Right lobe of liver (tissue), 6 donors: ENCODE data around the gene PTPA. TPM values are rescaled to one million over a fixed set of nuclear protein-coding genes. Genes with fewer than 3 reads are reported as not detected.

Experiments used
- ATAC-seq, 4 donors: fragments of 200-7000 bp; cut with Tn5 transposase; one replicate each; pipeline ENCODE4 v1.9.1; 2020; ENCODE audit warnings: mild to moderate bottlenecking in 4 of 4, moderate library complexity in 4 of 4
- DNase-seq, 3 donors: peaks; one replicate each; pipeline ENCODE4 v3.0.0-alpha.2; 2020
- H3K27ac ChIP-seq, 3 donors: fragments of 200-600 bp; one replicate each; pipeline ENCODE4 v1.8.0; 2022
- H3K27me3 ChIP-seq, 2 donors: fragments of 200-600 bp; one replicate each; pipeline ENCODE4 v1.8.0; 2022
- H3K36me3 ChIP-seq, 4 donors: fragments of 200-600 bp; sonication (generic) in 1 of 4; one replicate each; pipeline versions ENCODE4 v1.5.1 to v1.8.0; 2017 to 2022; ENCODE audit warnings: control low read depth in 1 of 4
- H3K4me1 ChIP-seq, 4 donors: fragments of 200-600 bp; sonication (generic) in 1 of 4; one replicate each; pipeline versions ENCODE4 v1.5.1 to v1.8.0; 2017 to 2022; ENCODE audit warnings: control low read depth in 1 of 4
- H3K4me3 ChIP-seq, 3 donors: fragments of 200-600 bp; one replicate each; pipeline ENCODE4 v1.8.0; 2022
- H3K9me3 ChIP-seq, 4 donors: fragments of 200-600 bp; sonication (generic) in 1 of 4; one replicate each; pipeline versions ENCODE4 v1.5.1 to v1.8.0; 2017 to 2022; ENCODE audit warnings: control low read depth in 1 of 4
- POLR2A ChIP-seq: fragments of 450-650 bp; IDR thresholded peaks from one replicate; pipeline ENCODE4 v1.6.1; 2017; ENCODE audit warnings: antibody characterized with exemption, mild to moderate bottlenecking
- WGBS: methylation state at CpG from one replicate; pipeline ENCODE4 v1.1.6; 2018; ENCODE audit warnings: low coverage, low lambda C conversion rate; ENCODE audit not compliant: insufficient coverage; ENCODE audit errors: missing lambda C conversion rate; 5-methylcytosine and 5-hydroxymethylcytosine counted together
- intact Hi-C, 2 donors: fragments of 100-400 bp; cut with DNase I; formaldehyde crosslinking; loops; one replicate each; pipeline versions ENCODE4 v1.11.2 to v1.14.1; 2022
- long read RNA-seq: library from polyadenylated mRNA; unstranded; transcript quantifications from one replicate; pipeline ENCODE4 v2.0.0, GENCODE V29; 2019
- total RNA-seq, 6 experiments: library from RNA; depleted of rRNA in 2 of 6; stranded (reverse); fragments of >200 nt in 2 of 6; fragmentation: NEBNext Ultra II Directional in 3 of 6; extraction: Animal tissue kit (Norgen Biotek cat#: 25700) in 3 of 6; gene quantifications; one replicate each; pipeline versions ENCODE4 v1.1.0 to v1.2.4, GENCODE V29; 2016 to 2023
- TF ChIP-seq, protein P1 (sequence below), 4 donors: fragments of 200-600 bp in 3 of 4; fragments of 450-650 bp in 1 of 4; IDR thresholded peaks; one replicate each; pipeline versions ENCODE4 v1.5.1 to v1.8.0; 2016 to 2022; ENCODE audit warnings: antibody characterized with exemption in 4 of 4, mild to moderate bottlenecking in 2 of 4
- donor health status: DM: no; HTN: yes; CAD: no.
- donor health status: DM: no; HTN: no; CAD: no.
- donor health status: DM: no; HTN: no; CAD: no.
- donor health status: DM: no; HTN: yes; CAD: no.
- donor health status: DM: no; HTN: yes; CAD: no.

PTPA gene
- total RNA-seq, result 100 to 1,000 TPM in 1 of 6 experiments, 10 to 100 TPM in 5; 55.4 to 123 (median 62.0) TPM
- long read RNA-seq, partial matches to known transcripts, result 0 of 8 reads
- long read RNA-seq, other reads (novel, unspliced or antisense), result 6 of 8 reads

DNA sequence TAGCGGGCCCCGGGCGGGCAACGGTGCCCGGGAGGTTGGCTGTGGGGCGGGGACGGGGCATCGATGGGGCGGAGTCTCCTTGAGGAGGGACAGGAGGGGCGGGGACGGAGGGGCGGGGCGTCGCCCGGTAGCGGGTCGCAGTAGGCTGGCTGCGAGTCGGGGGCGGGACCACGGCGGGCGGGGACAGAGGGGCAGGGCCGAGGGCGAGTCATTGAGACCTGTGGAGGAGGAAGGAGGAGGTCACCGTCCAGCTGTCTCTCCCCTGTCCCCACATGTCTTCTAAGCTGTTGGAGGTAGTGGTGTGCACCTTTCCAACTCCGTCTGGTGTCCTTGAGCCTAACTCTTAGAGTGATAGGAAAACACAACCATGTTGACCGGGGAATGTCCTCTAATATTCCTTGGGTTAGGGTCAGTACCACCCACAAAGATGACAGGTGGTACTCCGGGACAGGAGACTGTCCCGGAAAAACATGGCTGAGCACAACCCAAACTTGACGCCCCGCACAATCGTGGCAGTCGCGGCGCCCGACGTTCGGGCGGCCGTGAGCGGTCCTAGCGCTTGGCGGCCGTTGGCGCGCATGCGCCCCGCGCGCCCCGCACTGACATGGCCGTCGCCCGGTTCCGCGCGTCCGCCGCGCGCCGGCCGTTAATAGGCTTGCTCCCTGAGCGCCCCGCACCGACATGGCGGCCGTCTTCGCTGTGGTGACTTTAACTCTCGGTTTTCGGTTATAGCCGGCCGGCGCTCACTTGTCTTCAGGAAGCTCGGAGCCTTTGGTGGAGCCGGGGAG lies at the start of gene PTPA, which contains the start of gene CRAT:
PTPA (plus strand) TSS at position 676 of the 788 bp plus-strand sequence. CDS start 186 bp downstream, outside the sequence.
CRAT (minus strand) TSS at position 54 of the 788 bp plus-strand sequence. CDS start 284 bp downstream, outside the sequence.
- Histone ChIP-seq H3K4me1 (peaks cover 0 to 40% (median 5%) of the 10 kb centered on the region in 4 donors), H3K36me3 (peaks cover 0 to 7% (median 0%) of the 10 kb centered on the region in 4 donors), H3K4me3 (peak within 1 kb of the TSS; percentile 67 to 93 (median 86)), H3K9me3 (no peaks in the 10 kb centered on the region), H3K27ac (peak within 1 kb of the TSS; percentile 91 to 93 (median 92)), H3K27me3 (no peaks in the 10 kb centered on the region)
- intact Hi-C loops, result no loop called here
- TF ChIP-seq, protein P1, sequence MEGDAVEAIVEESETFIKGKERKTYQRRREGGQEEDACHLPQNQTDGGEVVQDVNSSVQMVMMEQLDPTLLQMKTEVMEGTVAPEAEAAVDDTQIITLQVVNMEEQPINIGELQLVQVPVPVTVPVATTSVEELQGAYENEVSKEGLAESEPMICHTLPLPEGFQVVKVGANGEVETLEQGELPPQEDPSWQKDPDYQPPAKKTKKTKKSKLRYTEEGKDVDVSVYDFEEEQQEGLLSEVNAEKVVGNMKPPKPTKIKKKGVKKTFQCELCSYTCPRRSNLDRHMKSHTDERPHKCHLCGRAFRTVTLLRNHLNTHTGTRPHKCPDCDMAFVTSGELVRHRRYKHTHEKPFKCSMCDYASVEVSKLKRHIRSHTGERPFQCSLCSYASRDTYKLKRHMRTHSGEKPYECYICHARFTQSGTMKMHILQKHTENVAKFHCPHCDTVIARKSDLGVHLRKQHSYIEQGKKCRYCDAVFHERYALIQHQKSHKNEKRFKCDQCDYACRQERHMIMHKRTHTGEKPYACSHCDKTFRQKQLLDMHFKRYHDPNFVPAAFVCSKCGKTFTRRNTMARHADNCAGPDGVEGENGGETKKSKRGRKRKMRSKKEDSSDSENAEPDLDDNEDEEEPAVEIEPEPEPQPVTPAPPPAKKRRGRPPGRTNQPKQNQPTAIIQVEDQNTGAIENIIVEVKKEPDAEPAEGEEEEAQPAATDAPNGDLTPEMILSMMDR (IDR thresholded peaks at IDR 0.05), result no peak
- peak; percentile 95 for TF ChIP-seq POLR2A
- ATAC-seq (peak; percentile 79 to 90 (median 85)), DNase-seq (peak; percentile 99 to 100 (median 99))
- WGBS, result 2% methylated on average over 11 of the region's 77 CpGs

DNA sequence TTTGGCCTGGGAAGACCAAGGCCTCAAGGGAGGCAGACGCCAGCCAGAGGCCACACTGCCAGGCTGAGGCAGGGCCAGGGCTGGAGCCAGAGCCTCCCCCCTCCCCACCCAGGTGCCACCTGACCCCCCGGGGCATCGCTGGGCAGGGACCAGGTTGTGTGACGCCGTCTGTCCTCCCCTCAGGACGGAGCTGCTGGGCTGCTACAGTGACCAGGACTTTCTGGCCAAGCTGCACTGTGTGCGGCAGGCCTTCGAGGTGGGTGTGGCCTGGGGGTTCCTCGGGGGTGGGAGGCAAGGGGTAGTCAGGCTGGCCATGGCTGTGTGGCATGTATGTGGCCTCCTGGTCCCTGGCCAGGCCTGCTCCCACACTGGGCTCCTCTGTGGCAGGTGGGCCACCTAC lies 48.2 kb upstream of the PTPA start:
- H3K9me3 ChIP-seq, result no peaks in the 10 kb centered on the region
- H3K27ac ChIP-seq, result peak overlapping the region in 2 of 3 donors; percentile 40 to 50
- WGBS, result no CpG with 5 or more reads among the region's 9 CpGs
- DNase-seq (peak in 1 of 3 donors; percentile 47), ATAC-seq (no peak)
- peaks cover 0 to 22% (median 0%) of the 10 kb centered on the region in 4 donors for H3K36me3 ChIP-seq
- peaks cover 0 to 22% (median 10%) of the 10 kb centered on the region in 4 donors for H3K4me1 ChIP-seq
- H3K27me3 ChIP-seq, result no peaks in the 10 kb centered on the region
- TF ChIP-seq, protein P1 (IDR thresholded peaks at IDR 0.05), result no peak
- TF ChIP-seq POLR2A, result no peak
- no peak overlapping the region for H3K4me3 ChIP-seq
- intact Hi-C loops, result no loop called here

- no peaks in the 10 kb centered on the region for H3K9me3 ChIP-seq
- TF ChIP-seq, protein P1 (IDR thresholded peaks at IDR 0.05), result no peak
- peak; percentile 47 for TF ChIP-seq POLR2A
- H3K4me1 ChIP-seq, result peaks cover 0 to 35% (median 16%) of the 10 kb centered on the region in 4 donors
- ATAC-seq (peak; percentile 79 to 87 (median 80)), DNase-seq (peak; percentile 75 to 94 (median 94))
- no peak overlapping the region for H3K4me3 ChIP-seq
- H3K27me3 ChIP-seq, result no peaks in the 10 kb centered on the region
- peak overlapping the region in 2 of 3 donors; percentile 62 to 68 for H3K27ac ChIP-seq
- WGBS, result 40% methylated on average over 7 of the region's 8 CpGs
- intact Hi-C loops, result no loop called here
- H3K36me3 ChIP-seq, result peaks cover 0 to 19% (median 0%) of the 10 kb centered on the region in 4 donors
Observed at GRCh38 chr9:129064499-129064908, 46.7 kb upstream of the PTPA start.

GRCh38 chr9:129068110-129068509 lies 43.1 kb upstream of the PTPA start:
- WGBS, result no CpG with 5 or more reads among the region's 19 CpGs
- Histone ChIP-seq H3K9me3 (no peaks in the 10 kb centered on the region), H3K36me3 (peaks cover 0 to 9% (median 0%) of the 10 kb centered on the region in 4 donors), H3K4me3 (no peak overlapping the region), H3K27ac (peak overlapping the region in 1 of 3 donors; percentile 98), H3K27me3 (no peaks in the 10 kb centered on the region), H3K4me1 (peaks cover 0 to 59% (median 26%) of the 10 kb centered on the region in 4 donors)
- intact Hi-C loops, result no loop called here
- TF ChIP-seq, protein P1 (IDR thresholded peaks at IDR 0.05), result no peak
- TF ChIP-seq POLR2A, result no peak
- no peak for ATAC-seq
- DNase-seq, result peak in 1 of 3 donors; percentile 42
